Coronary artery (tissue), 2 donors: ENCODE results near the gene AP5B1.

ENCODE experiments used
- DNase-seq: peaks from one replicate; pipeline ENCODE4 v3.0.0-alpha.2; 2017; ENCODE audit warnings: low spot score
- H3K27ac ChIP-seq, 2 donors: fragments of 200-600 bp; sonication (generic); one replicate each; pipeline ENCODE4 v1.5.1; 2016 to 2019
- H3K4me3 ChIP-seq: fragments of 200-600 bp; sonication (generic); 2 replicates; pipeline ENCODE4 v1.5.1; 2016; ENCODE audit warnings: mild to moderate bottlenecking, moderate library complexity
- CTCF ChIP-seq: fragments of 200-600 bp; sonication (generic); IDR thresholded peaks from one replicate; pipeline ENCODE4 v1.5.1; 2019; ENCODE audit warnings: antibody characterized with exemption

AP5B1 gene

GRCh38 chr11:65730461-65730860 lies 50.3 kb downstream of the AP5B1 start:
- DNase-seq: no peak
- Histone ChIP-seq H3K27ac (no peak overlapping the region), H3K4me3 (no peak overlapping the region)
- no peak for TF ChIP-seq CTCF

- TF ChIP-seq CTCF: no peak
- H3K4me3 ChIP-seq: no peak overlapping the region
- no peak overlapping the region for H3K27ac ChIP-seq
- DNase-seq: no peak
Observed at GRCh38 chr11:65727865-65728264, 52.9 kb downstream of the AP5B1 start.

GRCh38 chr11:65726660-65727059 lies 54.1 kb downstream of the AP5B1 start:
- Histone ChIP-seq H3K4me3 (no peak overlapping the region), H3K27ac (no peak overlapping the region)
- TF ChIP-seq CTCF: no peak
- DNase-seq: no peak
